ENCODE data around the gene CENPP. TPM values are rescaled to one million over a fixed set of nuclear protein-coding genes. Genes with fewer than 3 reads are reported as not detected.

The CENPP gene
- total RNA-seq, 1 donor from 2014 or later, result 4.5 TPM

DNA sequence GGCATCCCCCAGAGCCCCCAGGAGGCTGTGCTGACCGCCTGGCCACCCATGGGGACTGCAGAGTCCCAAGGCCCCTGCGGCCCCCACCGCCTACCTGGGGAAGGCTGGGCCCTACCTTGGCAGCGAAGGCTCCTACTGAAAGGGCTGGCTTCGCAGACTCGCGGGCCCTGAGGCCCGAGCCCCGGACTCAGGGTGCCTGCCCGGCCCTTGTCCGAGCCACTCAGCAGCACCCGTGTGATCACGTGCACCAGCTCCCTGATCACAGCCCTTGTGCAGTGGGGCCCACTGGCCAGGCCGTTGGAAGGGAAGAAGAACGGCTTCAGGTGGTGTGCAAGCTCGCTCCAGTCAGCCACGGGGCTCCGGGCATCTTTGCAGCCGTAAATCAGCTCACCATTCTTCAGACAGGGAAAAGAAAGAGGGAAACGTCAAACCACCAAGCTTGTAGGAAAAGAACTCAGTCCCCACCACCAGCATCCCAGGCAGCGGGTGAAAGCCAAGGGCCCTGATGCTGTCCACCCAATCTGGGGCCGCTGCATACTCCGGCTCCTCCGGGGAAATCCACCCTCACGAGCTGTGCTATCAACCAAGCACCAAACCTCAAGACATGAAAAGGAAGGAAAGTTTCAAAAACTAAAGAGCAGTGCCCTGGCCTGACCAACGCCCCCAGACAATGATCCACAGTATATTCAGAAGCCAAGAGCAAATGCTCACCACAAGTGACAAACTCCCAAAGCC lies 312.3 kb downstream of the CENPP start:
- H3K4me1 Mint-ChIP-seq (ENCODE audit: unreplicated experiment), result peaks cover 2% of the 10 kb centered on the region
- H3K27me3 Mint-ChIP-seq (ENCODE audit: unreplicated experiment), result peaks cover 4% of the 10 kb centered on the region
- TF ChIP-seq, protein P1, sequence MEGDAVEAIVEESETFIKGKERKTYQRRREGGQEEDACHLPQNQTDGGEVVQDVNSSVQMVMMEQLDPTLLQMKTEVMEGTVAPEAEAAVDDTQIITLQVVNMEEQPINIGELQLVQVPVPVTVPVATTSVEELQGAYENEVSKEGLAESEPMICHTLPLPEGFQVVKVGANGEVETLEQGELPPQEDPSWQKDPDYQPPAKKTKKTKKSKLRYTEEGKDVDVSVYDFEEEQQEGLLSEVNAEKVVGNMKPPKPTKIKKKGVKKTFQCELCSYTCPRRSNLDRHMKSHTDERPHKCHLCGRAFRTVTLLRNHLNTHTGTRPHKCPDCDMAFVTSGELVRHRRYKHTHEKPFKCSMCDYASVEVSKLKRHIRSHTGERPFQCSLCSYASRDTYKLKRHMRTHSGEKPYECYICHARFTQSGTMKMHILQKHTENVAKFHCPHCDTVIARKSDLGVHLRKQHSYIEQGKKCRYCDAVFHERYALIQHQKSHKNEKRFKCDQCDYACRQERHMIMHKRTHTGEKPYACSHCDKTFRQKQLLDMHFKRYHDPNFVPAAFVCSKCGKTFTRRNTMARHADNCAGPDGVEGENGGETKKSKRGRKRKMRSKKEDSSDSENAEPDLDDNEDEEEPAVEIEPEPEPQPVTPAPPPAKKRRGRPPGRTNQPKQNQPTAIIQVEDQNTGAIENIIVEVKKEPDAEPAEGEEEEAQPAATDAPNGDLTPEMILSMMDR (IDR thresholded peaks at IDR 0.05; ENCODE audit: unreplicated experiment), result no peak
- H3K27ac Mint-ChIP-seq (ENCODE audit: unreplicated experiment), result no peak overlapping the region
- DNase-seq (ENCODE audit: low spot score), result no peak
- no peaks in the 10 kb centered on the region for H3K9me3 Mint-ChIP-seq (ENCODE audit: unreplicated experiment)
- peaks cover 43% of the 10 kb centered on the region for H3K36me3 Mint-ChIP-seq (ENCODE audit: low read depth, unreplicated experiment)
- no peak overlapping the region for H3K4me3 Mint-ChIP-seq (ENCODE audit: unreplicated experiment)

GRCh38 chr9:92638621-92639101 lies 312.9 kb downstream of the CENPP start:
- DNase-seq (ENCODE audit: low spot score), result no peak
- H3K27ac Mint-ChIP-seq (ENCODE audit: unreplicated experiment), result no peak overlapping the region
- peaks cover 4% of the 10 kb centered on the region for H3K27me3 Mint-ChIP-seq (ENCODE audit: unreplicated experiment)
- no peaks in the 10 kb centered on the region for H3K9me3 Mint-ChIP-seq (ENCODE audit: unreplicated experiment)
- TF ChIP-seq, protein P1 (IDR thresholded peaks at IDR 0.05; ENCODE audit: unreplicated experiment), result no peak
- peaks cover 2% of the 10 kb centered on the region for H3K4me1 Mint-ChIP-seq (ENCODE audit: unreplicated experiment)
- H3K36me3 Mint-ChIP-seq (ENCODE audit: low read depth, unreplicated experiment), result peaks cover 43% of the 10 kb centered on the region
- no peak overlapping the region for H3K4me3 Mint-ChIP-seq (ENCODE audit: unreplicated experiment)

- H3K9me3 Mint-ChIP-seq (ENCODE audit: unreplicated experiment), result no peaks in the 10 kb centered on the region
- TF ChIP-seq, protein P1 (IDR thresholded peaks at IDR 0.05; ENCODE audit: unreplicated experiment), result no peak
- H3K4me3 Mint-ChIP-seq (ENCODE audit: unreplicated experiment), result no peak overlapping the region
- no peak for DNase-seq (ENCODE audit: low spot score)
- H3K27me3 Mint-ChIP-seq (ENCODE audit: unreplicated experiment), result peaks cover 4% of the 10 kb centered on the region
- H3K4me1 Mint-ChIP-seq (ENCODE audit: unreplicated experiment), result peaks cover 2% of the 10 kb centered on the region
- H3K36me3 Mint-ChIP-seq (ENCODE audit: low read depth, unreplicated experiment), result peaks cover 46% of the 10 kb centered on the region
- no peak overlapping the region for H3K27ac Mint-ChIP-seq (ENCODE audit: unreplicated experiment)
These were observed 313.4 kb downstream of the CENPP start for GRCh38 chr9:92639124-92639523.

DNA sequence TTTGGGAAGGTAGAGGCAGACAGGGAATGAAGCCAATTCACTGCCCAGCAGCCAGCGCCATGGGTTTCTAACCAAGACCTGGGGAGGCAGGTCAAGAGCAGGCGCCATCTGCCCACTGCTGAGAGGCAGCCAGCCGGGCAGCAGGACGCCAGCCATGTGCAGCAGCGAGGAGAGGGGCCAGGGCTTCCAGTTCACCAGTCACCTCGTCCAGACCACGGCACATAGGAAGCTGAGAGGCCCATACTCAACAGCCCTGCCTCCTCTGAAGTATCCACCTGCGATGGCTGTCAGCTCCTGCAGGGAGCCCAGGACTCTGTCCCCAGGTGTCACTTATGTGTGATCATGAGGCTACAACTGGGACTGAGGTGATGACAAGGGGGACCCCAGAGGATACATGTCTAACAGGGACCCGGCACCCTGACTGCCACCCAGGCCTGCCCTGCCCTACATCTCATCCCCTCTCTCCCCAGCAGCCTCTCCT lies 314.1 kb downstream of the CENPP start:
- Mint-ChIP-seq H3K4me3 (ENCODE audit: unreplicated experiment) (no peak overlapping the region), H3K36me3 (ENCODE audit: low read depth, unreplicated experiment) (peaks cover 52% of the 10 kb centered on the region), H3K4me1 (ENCODE audit: unreplicated experiment) (no peaks in the 10 kb centered on the region), H3K27me3 (ENCODE audit: unreplicated experiment) (peaks cover 4% of the 10 kb centered on the region), H3K9me3 (ENCODE audit: unreplicated experiment) (no peaks in the 10 kb centered on the region), H3K27ac (ENCODE audit: unreplicated experiment) (no peak overlapping the region)
- DNase-seq (ENCODE audit: low spot score), result no peak
- TF ChIP-seq, protein P1 (IDR thresholded peaks at IDR 0.05; ENCODE audit: unreplicated experiment), result no peak

- TF ChIP-seq, protein P1 (IDR thresholded peaks at IDR 0.05; ENCODE audit: unreplicated experiment), result no peak
- Mint-ChIP-seq H3K27ac (ENCODE audit: unreplicated experiment) (no peak overlapping the region), H3K9me3 (ENCODE audit: unreplicated experiment) (no peaks in the 10 kb centered on the region), H3K27me3 (ENCODE audit: unreplicated experiment) (peaks cover 4% of the 10 kb centered on the region), H3K36me3 (ENCODE audit: low read depth, unreplicated experiment) (peaks cover 57% of the 10 kb centered on the region), H3K4me3 (ENCODE audit: unreplicated experiment) (peak overlapping the region; percentile 14), H3K4me1 (ENCODE audit: unreplicated experiment) (no peaks in the 10 kb centered on the region)
- DNase-seq (ENCODE audit: low spot score), result no peak
These were observed 314.8 kb downstream of the CENPP start for GRCh38 chr9:92640398-92641091.

Data from endothelial cell (in vitro differentiated cells).